Measurements from ENCODE around the gene PRTG. TPM values are rescaled to one million over a fixed set of nuclear protein-coding genes. Genes with fewer than 3 reads are reported as not detected.

The PRTG gene
- polyA plus RNA-seq, 3 donors, result not detected

DNA sequence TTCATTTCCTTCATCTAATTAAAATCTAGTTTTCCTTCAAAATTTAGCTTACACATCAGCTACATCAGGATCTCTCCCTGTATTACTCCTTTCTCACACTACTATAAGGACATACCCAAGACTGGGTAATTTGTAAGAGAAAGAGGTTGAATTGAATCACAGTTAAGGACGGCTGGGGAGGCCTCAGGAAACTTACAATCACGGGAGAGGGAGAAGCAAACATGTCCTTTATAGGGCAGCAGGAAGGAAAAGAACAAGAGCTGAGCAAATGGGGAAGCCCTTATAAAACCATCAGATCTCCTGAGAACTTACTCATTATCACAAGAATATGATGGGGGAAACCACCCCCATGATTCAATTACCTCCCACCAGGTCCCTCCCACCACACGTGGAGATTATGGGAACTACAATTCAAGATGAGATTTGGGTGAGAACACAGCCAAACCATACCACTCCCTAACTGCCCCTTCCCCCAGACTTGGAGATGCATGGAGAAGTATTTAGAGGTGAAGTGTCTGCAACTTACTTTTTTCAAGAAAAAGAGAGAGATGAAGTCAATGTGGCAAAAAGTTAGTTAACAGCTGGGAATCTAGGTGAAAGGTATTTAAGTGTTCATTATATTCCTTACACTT is 21.3 kb downstream of the PRTG start:
- Mint-ChIP-seq H3K36me3 (no peaks in the 10 kb centered on the region), H3K27ac (no peak overlapping the region), H3K4me1 (no peaks in the 10 kb centered on the region), H3K27me3 (ENCODE audit: low read depth in 3 of 3) (peaks cover 1 to 3% (median 1%) of the 10 kb centered on the region in 3 donors), H3K9me3 (peaks cover 0 to 16% (median 10%) of the 10 kb centered on the region in 7 donors), H3K4me3 (no peak overlapping the region)
- TF ChIP-seq, protein P1, sequence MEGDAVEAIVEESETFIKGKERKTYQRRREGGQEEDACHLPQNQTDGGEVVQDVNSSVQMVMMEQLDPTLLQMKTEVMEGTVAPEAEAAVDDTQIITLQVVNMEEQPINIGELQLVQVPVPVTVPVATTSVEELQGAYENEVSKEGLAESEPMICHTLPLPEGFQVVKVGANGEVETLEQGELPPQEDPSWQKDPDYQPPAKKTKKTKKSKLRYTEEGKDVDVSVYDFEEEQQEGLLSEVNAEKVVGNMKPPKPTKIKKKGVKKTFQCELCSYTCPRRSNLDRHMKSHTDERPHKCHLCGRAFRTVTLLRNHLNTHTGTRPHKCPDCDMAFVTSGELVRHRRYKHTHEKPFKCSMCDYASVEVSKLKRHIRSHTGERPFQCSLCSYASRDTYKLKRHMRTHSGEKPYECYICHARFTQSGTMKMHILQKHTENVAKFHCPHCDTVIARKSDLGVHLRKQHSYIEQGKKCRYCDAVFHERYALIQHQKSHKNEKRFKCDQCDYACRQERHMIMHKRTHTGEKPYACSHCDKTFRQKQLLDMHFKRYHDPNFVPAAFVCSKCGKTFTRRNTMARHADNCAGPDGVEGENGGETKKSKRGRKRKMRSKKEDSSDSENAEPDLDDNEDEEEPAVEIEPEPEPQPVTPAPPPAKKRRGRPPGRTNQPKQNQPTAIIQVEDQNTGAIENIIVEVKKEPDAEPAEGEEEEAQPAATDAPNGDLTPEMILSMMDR (IDR thresholded peaks at IDR 0.05), result no peak
- H3K27me3 ChIP-seq (ENCODE audit: control insufficient read depth in 2 of 2, insufficient read depth in 2 of 2, low read length in 2 of 2), result no peaks in the 10 kb centered on the region
- H4K20me1 ChIP-seq (ENCODE audit: insufficient read depth, low read length), result no peaks in the 10 kb centered on the region
- no peak for DNase-seq
- H3K4me1 ChIP-seq (ENCODE audit: control insufficient read depth in 1 of 2, insufficient read depth in 2 of 2, low read length in 2 of 2), result no peaks in the 10 kb centered on the region
- H3K4me3 ChIP-seq (replicated peaks in 1 of 3; ENCODE audit: low read depth in 2 of 3, low read length in 3 of 3), result no peak overlapping the region
- H2AFZ ChIP-seq (ENCODE audit: insufficient read depth, low read depth, low read length, poor library complexity, severe bottlenecking), result no peak overlapping the region
- intact Hi-C loops (cut with micrococcal nuclease), result no loop called here
- H3K4me2 ChIP-seq (replicated peaks; ENCODE audit: extremely low read depth, low read length, poor library complexity, severe bottlenecking), result no peak overlapping the region
- WGBS (ENCODE audit: insufficient coverage), result no CpG with 5 or more reads among the region's 3 CpGs
- no peaks in the 10 kb centered on the region for H3K79me2 ChIP-seq (ENCODE audit: insufficient read depth, low read length)
- no peaks in the 10 kb centered on the region for H3K36me3 ChIP-seq (replicated peaks in 1 of 2; ENCODE audit: control insufficient read depth in 1 of 2, insufficient read depth in 2 of 2, low read length in 2 of 2)
- H3K9ac ChIP-seq (ENCODE audit: insufficient read depth, low read length, poor library complexity, severe bottlenecking), result no peak overlapping the region
- H3K27ac ChIP-seq (ENCODE audit: low read depth in 1 of 2, low read length in 2 of 2), result no peak overlapping the region
- H3K9me3 ChIP-seq (replicated peaks in 1 of 2; ENCODE audit: control insufficient read depth in 1 of 2, insufficient read depth in 1 of 2, low read length in 2 of 2), result peaks cover 0 to 6% of the 10 kb centered on the region in 2 donors

DNA sequence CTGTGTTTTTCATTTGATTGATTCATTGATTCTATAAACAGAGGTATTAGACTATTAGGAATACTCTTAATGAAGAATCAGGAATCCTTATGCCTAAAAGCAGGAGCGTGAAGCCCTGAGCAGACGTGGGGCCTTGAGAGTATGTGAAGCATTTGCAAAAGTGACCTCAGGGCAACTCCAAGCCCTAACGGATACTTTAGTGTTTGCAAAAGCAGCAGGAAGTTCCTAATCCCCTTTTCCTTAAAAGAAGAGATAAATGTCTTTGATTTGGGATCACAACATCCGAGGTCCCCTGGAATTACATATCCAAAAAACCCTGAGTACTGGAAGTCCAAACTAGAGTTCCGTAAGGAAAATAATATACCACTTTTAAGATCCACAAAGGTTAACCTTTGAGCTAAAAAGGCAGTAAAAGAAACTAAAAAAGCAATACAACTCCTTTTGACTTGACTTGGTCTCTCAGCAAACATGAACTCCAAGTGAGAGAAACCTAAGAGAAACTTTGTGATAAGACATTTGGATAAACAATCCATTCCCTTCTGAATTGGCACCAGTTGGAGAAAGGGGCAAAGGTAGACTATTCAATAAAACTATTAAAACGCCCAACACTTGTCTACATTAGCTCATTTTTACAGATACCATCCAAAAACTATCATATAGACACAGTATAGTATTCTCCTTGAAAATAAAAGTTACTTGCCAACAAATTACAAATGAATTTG is 27.4 kb downstream of the PRTG start:
- no peak for DNase-seq
- no peak overlapping the region for H3K4me3 ChIP-seq (replicated peaks in 1 of 3; ENCODE audit: low read depth in 2 of 3, low read length in 3 of 3)
- no peaks in the 10 kb centered on the region for H3K27me3 ChIP-seq (ENCODE audit: control insufficient read depth in 2 of 2, insufficient read depth in 2 of 2, low read length in 2 of 2)
- no peak overlapping the region for H2AFZ ChIP-seq (ENCODE audit: insufficient read depth, low read depth, low read length, poor library complexity, severe bottlenecking)
- H3K27me3 Mint-ChIP-seq (ENCODE audit: low read depth in 3 of 3), result peaks cover 0 to 1% (median 0%) of the 10 kb centered on the region in 3 donors
- 100% methylated on average over 3 of the region's 6 CpGs for WGBS (ENCODE audit: insufficient coverage)
- no peaks in the 10 kb centered on the region for H3K9me3 ChIP-seq (replicated peaks in 1 of 2; ENCODE audit: control insufficient read depth in 1 of 2, insufficient read depth in 1 of 2, low read length in 2 of 2)
- no peak overlapping the region for H3K9ac ChIP-seq (ENCODE audit: insufficient read depth, low read length, poor library complexity, severe bottlenecking)
- intact Hi-C loops (cut with micrococcal nuclease), result no loop called here
- no peak overlapping the region for H3K27ac Mint-ChIP-seq
- TF ChIP-seq, protein P1 (IDR thresholded peaks at IDR 0.05), result no peak
- no peaks in the 10 kb centered on the region for H3K4me1 Mint-ChIP-seq
- no peak overlapping the region for H3K4me3 Mint-ChIP-seq
- H3K4me1 ChIP-seq (ENCODE audit: control insufficient read depth in 1 of 2, insufficient read depth in 2 of 2, low read length in 2 of 2), result no peaks in the 10 kb centered on the region
- H3K36me3 Mint-ChIP-seq, result no peaks in the 10 kb centered on the region
- no peak overlapping the region for H3K4me2 ChIP-seq (replicated peaks; ENCODE audit: extremely low read depth, low read length, poor library complexity, severe bottlenecking)
- no peaks in the 10 kb centered on the region for H4K20me1 ChIP-seq (ENCODE audit: insufficient read depth, low read length)
- H3K9me3 Mint-ChIP-seq, result peaks cover 0 to 5% (median 0%) of the 10 kb centered on the region in 7 donors
- no peaks in the 10 kb centered on the region for H3K36me3 ChIP-seq (replicated peaks in 1 of 2; ENCODE audit: control insufficient read depth in 1 of 2, insufficient read depth in 2 of 2, low read length in 2 of 2)
- H3K79me2 ChIP-seq (ENCODE audit: insufficient read depth, low read length), result no peaks in the 10 kb centered on the region
- no peak overlapping the region for H3K27ac ChIP-seq (ENCODE audit: low read depth in 1 of 2, low read length in 2 of 2)
